ENCODE results near the gene CABP1. TPM values are rescaled to one million over a fixed set of nuclear protein-coding genes. Genes with fewer than 3 reads are reported as not detected.
"Not testable (repeated sequence)": the region's sequence is repeated elsewhere in the genome, so short reads cannot be mapped to it uniquely, and the experiment has no call there.

CABP1 gene
- polyA plus RNA-seq, 1 donor (not counting 4 experiments of a cell fraction or from before 2014, with no cell fraction given) = 0.04 TPM

DNA sequence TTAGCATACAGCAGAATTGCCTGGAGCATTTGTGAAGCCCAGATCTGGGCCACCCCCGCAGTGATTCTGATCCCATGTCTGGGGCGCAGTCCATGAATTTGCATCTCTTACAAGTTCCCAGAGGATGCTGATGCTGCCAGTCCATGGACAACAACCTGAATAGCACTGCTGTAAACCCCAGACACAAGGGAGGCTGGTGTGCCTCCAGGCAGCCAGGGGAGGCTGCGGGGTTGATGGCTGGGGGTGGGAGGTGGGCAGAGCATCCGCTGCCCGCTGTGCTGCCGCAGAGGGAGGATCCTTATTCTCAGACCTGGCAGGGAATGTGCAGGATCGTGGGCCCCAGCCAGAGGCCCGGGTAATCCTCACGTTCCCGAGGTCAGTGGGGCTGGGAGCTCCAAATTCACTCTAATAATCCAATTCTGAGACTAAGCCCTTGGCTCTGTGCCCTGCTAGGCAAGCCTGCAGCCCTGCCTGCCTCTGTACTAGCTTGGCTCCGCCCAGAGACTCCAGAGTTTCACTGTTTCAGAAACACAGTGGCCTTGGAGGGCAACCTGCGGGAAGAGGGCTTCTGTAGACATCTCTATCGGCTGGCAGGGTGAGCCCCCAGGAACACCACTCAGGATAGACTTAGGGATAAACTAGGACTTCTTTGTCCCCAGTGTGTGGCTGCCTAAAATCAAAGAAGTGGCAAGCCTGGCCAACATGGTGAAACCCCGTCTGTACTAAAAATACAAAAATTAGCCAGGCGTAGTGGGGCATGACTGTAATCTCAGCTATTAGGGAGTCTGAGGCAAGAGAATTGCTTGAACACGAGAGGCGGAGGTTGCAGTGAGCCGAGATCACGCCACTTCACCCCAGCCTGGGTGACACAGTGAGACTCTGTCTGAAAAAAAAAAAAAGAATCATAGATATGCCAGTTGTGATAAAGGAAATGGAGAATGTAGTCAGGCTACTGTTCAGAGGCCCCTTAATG lies 28.7 kb downstream of the CABP1 start:
- Histone ChIP-seq H3K9ac (ENCODE audit: control insufficient read depth, extremely low read depth, insufficient read depth, low read length) (no peak overlapping the region), H3K9me3 (ENCODE audit: control insufficient read depth, low read depth, low read length) (no peaks in the 10 kb centered on the region), H4K20me1 (ENCODE audit: control insufficient read depth, extremely low read depth, insufficient read depth, low read length) (no peaks in the 10 kb centered on the region), H3K27ac (ENCODE audit: control insufficient read depth, insufficient read depth, low read length) (no peak overlapping the region), H3K27me3 (ENCODE audit: control insufficient read depth, extremely low read depth, insufficient read depth, low read length) (no peaks in the 10 kb centered on the region), H3K4me2 (ENCODE audit: control insufficient read depth, extremely low read depth, insufficient read depth, low read depth, low read length) (peak overlapping the region; percentile 49), H3K4me1 (ENCODE audit: control insufficient read depth, extremely low read depth, insufficient read depth, low read length) (peaks cover 5% of the 10 kb centered on the region), H3K79me2 (ENCODE audit: control insufficient read depth, insufficient read depth, low read length) (no peaks in the 10 kb centered on the region), H2AFZ (ENCODE audit: control insufficient read depth, low read length) (peak overlapping the region; percentile 64), H3K9me1 (ENCODE audit: control insufficient read depth, extremely low read depth, insufficient read depth, low read length) (no peaks in the 10 kb centered on the region), H3K4me3 (ENCODE audit: control insufficient read depth in 2 of 3, extremely low read depth in 1 of 3, insufficient read depth in 2 of 3, low read depth in 1 of 3, low read length in 3 of 3) (peak overlapping the region in 1 of 3 experiments; percentile 7), H3K36me3 (ENCODE audit: control insufficient read depth in 2 of 2, extremely low read depth in 1 of 2, insufficient read depth in 2 of 2, low read length in 2 of 2) (no peaks in the 10 kb centered on the region)
- dilution Hi-C loops (cut with MboI; ENCODE audit: extremely low pct_ligation_motif_present, low sequenced_read_pairs) = no loop called here
- TF ChIP-seq, protein P1, sequence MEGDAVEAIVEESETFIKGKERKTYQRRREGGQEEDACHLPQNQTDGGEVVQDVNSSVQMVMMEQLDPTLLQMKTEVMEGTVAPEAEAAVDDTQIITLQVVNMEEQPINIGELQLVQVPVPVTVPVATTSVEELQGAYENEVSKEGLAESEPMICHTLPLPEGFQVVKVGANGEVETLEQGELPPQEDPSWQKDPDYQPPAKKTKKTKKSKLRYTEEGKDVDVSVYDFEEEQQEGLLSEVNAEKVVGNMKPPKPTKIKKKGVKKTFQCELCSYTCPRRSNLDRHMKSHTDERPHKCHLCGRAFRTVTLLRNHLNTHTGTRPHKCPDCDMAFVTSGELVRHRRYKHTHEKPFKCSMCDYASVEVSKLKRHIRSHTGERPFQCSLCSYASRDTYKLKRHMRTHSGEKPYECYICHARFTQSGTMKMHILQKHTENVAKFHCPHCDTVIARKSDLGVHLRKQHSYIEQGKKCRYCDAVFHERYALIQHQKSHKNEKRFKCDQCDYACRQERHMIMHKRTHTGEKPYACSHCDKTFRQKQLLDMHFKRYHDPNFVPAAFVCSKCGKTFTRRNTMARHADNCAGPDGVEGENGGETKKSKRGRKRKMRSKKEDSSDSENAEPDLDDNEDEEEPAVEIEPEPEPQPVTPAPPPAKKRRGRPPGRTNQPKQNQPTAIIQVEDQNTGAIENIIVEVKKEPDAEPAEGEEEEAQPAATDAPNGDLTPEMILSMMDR (optimal IDR thresholded peaks at IDR 0.05 in 1 of 3, IDR thresholded peaks at IDR 0.05 in 1 of 3, conservative IDR thresholded peaks at IDR 0.05 in 1 of 3; ENCODE audit: extremely low read depth in 1 of 3, insufficient read depth in 2 of 3, low read length in 3 of 3) = no peak
- TF ChIP-seq EZH2 (IDR thresholded peaks at IDR 0.05; ENCODE audit: low read length) = no peak
- DNase-seq (ENCODE audit: low read depth, low spot score) (no peak), FAIRE-seq (peak; percentile 49)

DNA sequence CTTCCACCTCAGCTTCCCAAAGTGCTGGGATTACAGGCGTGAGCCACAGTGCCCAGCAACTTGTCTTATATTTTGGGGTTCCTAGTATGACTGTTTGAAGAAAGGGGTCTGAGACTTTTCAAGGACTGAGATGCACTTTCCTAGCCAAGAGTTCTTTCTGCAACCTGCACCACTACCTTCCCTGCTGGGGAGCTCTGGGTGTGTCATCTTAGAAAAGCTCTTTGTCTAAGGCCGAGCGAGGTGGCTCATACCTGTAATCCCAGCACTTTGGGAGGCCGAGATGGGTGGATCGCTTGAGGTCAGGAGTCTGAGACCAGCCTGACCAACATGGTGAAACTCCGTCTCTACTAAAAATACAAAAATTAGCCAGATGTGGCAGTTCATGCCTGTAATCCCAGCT lies 29.8 kb downstream of the CABP1 start:
- H3K79me2 ChIP-seq (ENCODE audit: control insufficient read depth, insufficient read depth, low read length); H3K9me3 ChIP-seq (ENCODE audit: control insufficient read depth, low read depth, low read length); H3K9me1 ChIP-seq (ENCODE audit: control insufficient read depth, extremely low read depth, insufficient read depth, low read length); H3K4me3 ChIP-seq (ENCODE audit: control insufficient read depth in 2 of 3, extremely low read depth in 1 of 3, insufficient read depth in 2 of 3, low read depth in 1 of 3, low read length in 3 of 3); H3K4me2 ChIP-seq (ENCODE audit: control insufficient read depth, extremely low read depth, insufficient read depth, low read depth, low read length); H2AFZ ChIP-seq (ENCODE audit: control insufficient read depth, low read length); H3K27ac ChIP-seq (ENCODE audit: control insufficient read depth, insufficient read depth, low read length); H3K27me3 ChIP-seq (ENCODE audit: control insufficient read depth, extremely low read depth, insufficient read depth, low read length); dilution Hi-C loops (cut with MboI; ENCODE audit: extremely low pct_ligation_motif_present, low sequenced_read_pairs); H4K20me1 ChIP-seq (ENCODE audit: control insufficient read depth, extremely low read depth, insufficient read depth, low read length); H3K4me1 ChIP-seq (ENCODE audit: control insufficient read depth, extremely low read depth, insufficient read depth, low read length); FAIRE-seq; H3K9ac ChIP-seq (ENCODE audit: control insufficient read depth, extremely low read depth, insufficient read depth, low read length); DNase-seq (ENCODE audit: low read depth, low spot score); H3K36me3 ChIP-seq (ENCODE audit: control insufficient read depth in 2 of 2, extremely low read depth in 1 of 2, insufficient read depth in 2 of 2, low read length in 2 of 2): not testable (repeated sequence)
